Measurements from ENCODE around the gene SPATC1L. TPM values are rescaled to one million over a fixed set of nuclear protein-coding genes. Genes with fewer than 3 reads are reported as not detected.
"Not testable (repeated sequence)": the region's sequence is repeated elsewhere in the genome, so short reads cannot be mapped to it uniquely, and the experiment has no call there.

The SPATC1L gene
- total RNA-seq, 6 donors from 2014 or later, result 0.91 to 22.0 (median 7.2) TPM

DNA sequence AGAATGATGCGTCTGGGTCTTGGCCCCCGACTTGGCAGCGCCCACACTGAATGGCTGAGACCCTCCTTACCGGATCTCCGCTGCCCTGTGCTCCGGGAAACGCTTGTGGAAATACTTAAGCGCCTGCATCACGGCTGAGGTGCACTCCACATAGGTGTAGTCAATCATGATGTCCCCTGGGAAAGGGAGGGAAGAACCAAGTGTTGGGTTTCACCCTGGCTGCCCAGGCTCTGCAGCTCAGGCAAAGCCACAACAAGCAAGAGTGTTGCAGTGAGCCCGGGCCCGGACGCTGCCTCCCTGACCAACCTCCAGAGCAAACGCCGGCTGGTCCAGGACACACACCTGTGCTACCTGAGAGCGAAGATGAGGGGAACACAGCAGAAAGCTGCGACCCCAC is 21.5 kb upstream of the SPATC1L start:
- H3K27me3 ChIP-seq, result no peaks in the 10 kb centered on the region
- H3K9me3 ChIP-seq, result no peaks in the 10 kb centered on the region
- 95 to 96% methylated on average over 15 to 16 of the region's 16 CpGs for WGBS, 2 donors
- ATAC-seq (ENCODE audit: low FRiP score in 2 of 2) (no peak), DNase-seq (peak in 1 of 2 donors; percentile 66)
- TF ChIP-seq EP300 (IDR thresholded peaks at IDR 0.05), result no peak
- no peak for TF ChIP-seq POLR2AphosphoS5 (IDR thresholded peaks at IDR 0.05)
- no peak for TF ChIP-seq CTCF (IDR thresholded peaks at IDR 0.05)
- TF ChIP-seq POLR2A (IDR thresholded peaks at IDR 0.05), result no peak
- no peak overlapping the region for H3K4me3 ChIP-seq
- H3K27ac ChIP-seq, result no peak overlapping the region
- peaks cover 0 to 3% (median 0%) of the 10 kb centered on the region in 4 donors for H3K4me1 ChIP-seq
- H3K36me3 ChIP-seq, result peaks cover 53 to 83% (median 66%) of the 10 kb centered on the region in 4 donors

- WGBS, 2 donors, result 85 to 89% methylated on average over 17 to 18 of the region's 18 CpGs
- H3K36me3 ChIP-seq, result peaks cover 50 to 83% (median 66%) of the 10 kb centered on the region in 4 donors
Measured at GRCh38 chr21:46205166-46205565, 20.9 kb upstream of the SPATC1L start.

DNA sequence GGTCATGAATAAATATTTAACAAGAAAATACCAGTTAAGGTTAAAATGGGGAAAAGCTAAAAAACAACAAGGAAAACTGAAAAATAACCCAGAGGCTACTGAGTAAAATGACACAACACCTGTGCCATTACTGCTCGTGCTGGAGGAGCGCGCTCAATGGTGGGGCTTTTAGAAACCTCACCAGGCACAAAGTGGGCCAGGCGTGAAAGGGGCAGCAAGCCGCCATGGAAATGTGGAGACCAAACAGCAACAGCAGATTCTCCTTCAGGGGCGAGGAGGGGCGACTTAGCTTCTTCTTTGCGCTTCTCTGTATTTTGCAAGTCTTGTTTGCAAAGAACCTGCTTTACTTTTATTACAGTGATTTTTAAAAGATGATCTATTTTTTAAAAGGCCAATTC is 18.9 kb upstream of the SPATC1L start:
- Histone ChIP-seq H3K27me3 (no peaks in the 10 kb centered on the region), H3K36me3 (peaks cover 37 to 81% (median 55%) of the 10 kb centered on the region in 4 donors), H3K4me1 (peaks cover 0 to 3% (median 0%) of the 10 kb centered on the region in 4 donors), H3K4me3 (no peak overlapping the region), H3K9me3 (no peaks in the 10 kb centered on the region), H3K27ac (peak overlapping the region in 3 of 4 donors; percentile 55 to 71 (median 64))
- no peak for DNase-seq
- no peak for ATAC-seq (ENCODE audit: low FRiP score in 2 of 2)
- TF ChIP-seq POLR2AphosphoS5 (IDR thresholded peaks at IDR 0.05), result no peak
- no peak for TF ChIP-seq EP300 (IDR thresholded peaks at IDR 0.05)
- TF ChIP-seq POLR2A (IDR thresholded peaks at IDR 0.05), result no peak
- TF ChIP-seq CTCF (IDR thresholded peaks at IDR 0.05), result no peak
- 94 to 98% methylated on average over 8 of the region's 8 CpGs for WGBS, 2 donors

More at GRCh38 chr21:46205166-46205565, 20.9 kb upstream of the SPATC1L start:
- no peaks in the 10 kb centered on the region for H3K9me3 ChIP-seq
- no peak overlapping the region for H3K4me3 ChIP-seq
- TF ChIP-seq EP300 (IDR thresholded peaks at IDR 0.05) (no peak), POLR2AphosphoS5 (IDR thresholded peaks at IDR 0.05) (no peak), CTCF (IDR thresholded peaks at IDR 0.05) (no peak), POLR2A (IDR thresholded peaks at IDR 0.05) (no peak)
- peaks cover 0 to 3% (median 0%) of the 10 kb centered on the region in 4 donors for H3K4me1 ChIP-seq
- H3K27me3 ChIP-seq, result no peaks in the 10 kb centered on the region
- H3K27ac ChIP-seq, result peak overlapping the region in 1 of 4 donors; percentile 7
- peak in 1 of 2 donors; percentile 65 for DNase-seq
- no peak for ATAC-seq (ENCODE audit: low FRiP score in 2 of 2)

DNA sequence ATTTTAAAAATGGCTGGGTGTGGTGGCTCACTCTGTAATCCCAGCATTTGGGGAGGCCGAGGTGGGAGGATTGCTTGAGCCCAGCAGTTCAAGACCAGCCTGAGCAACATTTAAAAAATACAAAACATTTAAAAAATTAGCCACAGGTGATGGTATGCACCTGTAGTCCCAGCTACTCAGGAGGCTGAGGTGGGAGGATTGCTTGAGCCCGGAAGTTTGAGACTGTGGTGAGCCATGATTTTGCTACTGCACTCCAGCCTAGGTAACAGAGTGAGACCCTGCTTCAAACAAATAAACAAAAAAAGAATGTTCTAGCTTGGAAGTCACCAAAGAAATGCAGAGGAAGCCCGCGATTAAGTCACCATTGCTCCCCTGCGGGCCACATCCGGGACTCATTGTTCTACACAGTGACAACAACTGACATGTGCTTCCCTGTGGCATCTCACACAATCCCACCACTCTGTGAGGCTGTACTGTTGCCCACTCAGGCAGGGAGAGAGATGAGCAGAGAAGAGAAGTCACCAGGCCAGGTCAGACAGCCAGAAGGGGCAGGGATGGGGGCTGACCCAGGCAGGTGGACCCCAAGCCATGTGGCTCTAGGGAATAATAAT is 18.4 kb upstream of the SPATC1L start:
- WGBS, 2 donors, result 89 to 93% methylated on average over 5 to 6 of the region's 6 CpGs
- peak overlapping the region in 3 of 4 donors; percentile 55 to 71 (median 64) for H3K27ac ChIP-seq

DNA sequence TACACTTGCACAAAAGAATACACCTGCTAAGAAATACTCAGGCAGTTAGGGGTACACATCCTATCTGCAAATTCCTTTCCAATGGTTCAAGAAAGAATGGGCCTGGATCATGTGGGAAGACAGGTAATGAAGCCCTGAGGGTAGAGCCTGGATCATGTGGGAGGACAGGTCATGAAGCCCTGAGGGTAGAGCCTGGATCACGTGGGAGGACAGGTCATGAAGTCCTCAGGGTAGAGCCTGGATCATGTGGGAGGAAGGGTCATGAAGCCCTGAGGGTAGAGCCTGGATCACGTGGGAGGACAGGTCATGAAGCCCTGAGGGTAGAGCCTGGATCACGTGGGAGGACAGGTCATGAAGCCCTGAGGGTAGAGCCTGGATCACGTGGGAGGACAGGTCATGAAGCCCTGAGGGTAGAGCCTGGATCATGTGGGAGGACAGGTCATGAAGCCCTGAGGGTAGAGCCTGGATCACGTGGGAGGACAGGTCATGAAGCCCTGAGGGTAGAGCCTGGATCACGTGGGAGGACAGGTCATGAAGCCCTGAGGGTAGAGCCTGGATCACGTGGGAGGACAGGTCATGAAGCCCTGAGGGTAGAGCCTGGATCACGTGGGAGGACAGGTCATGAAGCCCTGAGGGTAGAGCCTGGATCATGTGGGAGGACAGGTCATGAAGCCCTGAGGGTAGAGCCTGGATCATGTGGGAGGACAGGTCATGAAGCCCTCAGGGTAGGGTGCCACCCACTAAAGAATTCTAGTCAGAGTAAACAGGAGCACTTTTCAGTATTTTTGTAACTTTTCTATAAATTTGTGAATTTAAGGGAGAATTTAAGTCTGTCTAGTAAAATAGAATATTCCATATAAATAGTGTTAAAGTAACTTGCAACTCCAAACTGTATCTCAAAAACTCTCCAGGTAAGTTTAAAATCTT is 16.9 kb upstream of the SPATC1L start:
- not testable (repeated sequence) for H3K4me3 ChIP-seq; H3K27me3 ChIP-seq; H3K9me3 ChIP-seq; H3K27ac ChIP-seq; ATAC-seq (ENCODE audit: low FRiP score in 2 of 2); H3K4me1 ChIP-seq
- WGBS, 2 donors, result 70 to 78% methylated on average over 1 to 2 of the region's 8 CpGs
- peak in 1 of 2 donors; percentile 3 for DNase-seq
- peaks cover 22 to 81% (median 50%) of the 10 kb centered on the region in 4 donors for H3K36me3 ChIP-seq

More for the DNA sequence above, 18.4 kb upstream of the SPATC1L start:
- ATAC-seq (ENCODE audit: low FRiP score in 2 of 2) (no peak), DNase-seq (no peak)
- Histone ChIP-seq H3K27me3 (no peaks in the 10 kb centered on the region), H3K4me3 (no peak overlapping the region), H3K9me3 (no peaks in the 10 kb centered on the region), H3K36me3 (peaks cover 34 to 81% (median 53%) of the 10 kb centered on the region in 4 donors), H3K4me1 (peaks cover 0 to 3% (median 0%) of the 10 kb centered on the region in 4 donors)
- TF ChIP-seq EP300 (IDR thresholded peaks at IDR 0.05) (peak in 3 of 4 donors; percentile 27 to 57 (median 56)), POLR2AphosphoS5 (IDR thresholded peaks at IDR 0.05) (peak; percentile 44 to 50), CTCF (IDR thresholded peaks at IDR 0.05) (no peak), POLR2A (IDR thresholded peaks at IDR 0.05) (no peak)

All from upper lobe of left lung (tissue), 6 donors.